Calu3 (cell line): ENCODE results near the gene FMN1. TPM values are rescaled to one million over a fixed set of nuclear protein-coding genes. Genes with fewer than 3 reads are reported as not detected.
A peak's percentile ranks its signal among the peaks of the same experiment; 100 is the strongest.

Source experiments
- BruUV-seq: library from RNA; stranded (reverse); fragments of 400-500 nt; replicated peaks from 2 replicates; lab custom pipeline; 2021; lab: Mats Ljungman, UMichigan
- CTCF ChIA-PET: fragments of 300-600 bp; sonication (Branson Sonifier 250); formaldehyde crosslinking; loops from one replicate; lab custom pipeline; 2022; ENCODE audit warnings: antibody characterized with exemption; lab: Charles Lee
- DNase-seq: peaks from one replicate; pipeline ENCODE4 v3.0.0; 2022
- H3K27ac Mint-ChIP-seq: one replicate; pipeline ENCODE4 v1.8.0; 2022; ENCODE audit warnings: mixed read lengths; ENCODE audit not compliant: unreplicated experiment
- H3K27me3 Mint-ChIP-seq: one replicate; pipeline ENCODE4 v1.8.0; 2022; ENCODE audit warnings: mixed read lengths; ENCODE audit not compliant: unreplicated experiment
- H3K36me3 Mint-ChIP-seq: one replicate; pipeline ENCODE4 v1.8.0; 2022; ENCODE audit warnings: mild to moderate bottlenecking, moderate library complexity, mixed read lengths; ENCODE audit not compliant: insufficient read depth, unreplicated experiment
- H3K4me1 Mint-ChIP-seq: one replicate; pipeline ENCODE4 v1.8.0; 2022; ENCODE audit warnings: mild to moderate bottlenecking, low read depth, mixed read lengths; ENCODE audit not compliant: unreplicated experiment
- H3K4me3 Mint-ChIP-seq: one replicate; pipeline ENCODE4 v1.8.0; 2022; ENCODE audit warnings: mild to moderate bottlenecking, low read depth, moderate library complexity, mixed read lengths; ENCODE audit not compliant: unreplicated experiment
- H3K9me3 Mint-ChIP-seq: one replicate; pipeline ENCODE4 v1.8.0; 2022; ENCODE audit warnings: low read depth, mixed read lengths; ENCODE audit not compliant: unreplicated experiment
- CTCF ChIP-seq: fragments of 200-600 bp; IDR thresholded peaks from one replicate; pipeline ENCODE4 v1.8.0; 2022; ENCODE audit warnings: antibody characterized with exemption; ENCODE audit not compliant: unreplicated experiment
- intact Hi-C: fragments of 100-400 bp; cut with micrococcal nuclease; formaldehyde crosslinking; loops from one replicate; pipeline ENCODE4 v1.10.0; 2022; ENCODE audit not compliant: unreplicated experiment
- total RNA-seq: library from RNA; stranded (reverse); gene quantifications from 2 replicates; pipeline ENCODE4 v1.2.3, GENCODE V29; 2022

FMN1 gene
- total RNA-seq, 1 experiment from 2014 or later = 7.1 TPM

GRCh38 chr15:33013827-33014445 lies 180.6 kb downstream of the FMN1 start:
- CTCF ChIA-PET = interaction anchor here (0.5 kb wide), 2 partner anchors 59 to 78 kb away, joined by 3 to 5 read pairs; no protein-coding TSS in a partner anchor
- TF ChIP-seq CTCF = no peak
- BruUV-seq = no TSS peak
- Mint-ChIP-seq H3K4me1 (no peaks in the 10 kb centered on the region), H3K36me3 (no peaks in the 10 kb centered on the region), H3K4me3 (no peak overlapping the region), H3K27me3 (no peaks in the 10 kb centered on the region), H3K27ac (no peak overlapping the region), H3K9me3 (no peaks in the 10 kb centered on the region)
- intact Hi-C loops = no loop called here
- DNase-seq = peak; percentile 19

GRCh38 chr15:33011976-33012375 lies 182.5 kb downstream of the FMN1 start:
- CTCF ChIA-PET = no interaction called here
- Mint-ChIP-seq H3K27ac (no peak overlapping the region), H3K4me1 (peaks cover 8% of the 10 kb centered on the region), H3K4me3 (no peak overlapping the region), H3K27me3 (no peaks in the 10 kb centered on the region), H3K9me3 (no peaks in the 10 kb centered on the region), H3K36me3 (no peaks in the 10 kb centered on the region)
- intact Hi-C loops = no loop called here
- DNase-seq = no peak
- no TSS peak for BruUV-seq
- TF ChIP-seq CTCF = no peak

- intact Hi-C loops = no loop called here
- TF ChIP-seq CTCF = no peak
Observed at GRCh38 chr15:33009603-33010002, 184.9 kb downstream of the FMN1 start.

GRCh38 chr15:33009026-33009425 lies 185.5 kb downstream of the FMN1 start:
- H3K27ac Mint-ChIP-seq = no peak overlapping the region
- peaks cover 8% of the 10 kb centered on the region for H3K4me1 Mint-ChIP-seq
- H3K9me3 Mint-ChIP-seq = no peaks in the 10 kb centered on the region
- H3K4me3 Mint-ChIP-seq = no peak overlapping the region
- no peaks in the 10 kb centered on the region for H3K27me3 Mint-ChIP-seq
- CTCF ChIA-PET = no interaction called here
- intact Hi-C loops = no loop called here
- TF ChIP-seq CTCF = no peak
- H3K36me3 Mint-ChIP-seq = no peaks in the 10 kb centered on the region
- no TSS peak for BruUV-seq
- DNase-seq = no peak

More at GRCh38 chr15:33009603-33010002, 184.9 kb downstream of the FMN1 start:
- CTCF ChIA-PET = no interaction called here
- Mint-ChIP-seq H3K36me3 (no peaks in the 10 kb centered on the region), H3K27ac (no peak overlapping the region), H3K9me3 (no peaks in the 10 kb centered on the region), H3K27me3 (no peaks in the 10 kb centered on the region), H3K4me3 (no peak overlapping the region), H3K4me1 (peaks cover 8% of the 10 kb centered on the region)
- DNase-seq = no peak
- no TSS peak for BruUV-seq
